Activated effector memory CD4-positive, alpha-beta T cell treated with anti-CD3 and anti-CD28 coated beads, Interleukin-2, amount 50 U/mL, for 16 hours (primary cell): ENCODE data around the gene ASXL1.
"Not testable (repeated sequence)": the region's sequence is repeated elsewhere in the genome, so short reads cannot be mapped to it uniquely, and the experiment has no call there.

ENCODE experiments used
- DNase-seq: peaks from one replicate; pipeline ENCODE4 v3.0.0-alpha.2; 2020

Gene ASXL1

GRCh38 chr20:32455171-32455900, 97.2 kb downstream of the ASXL1 start:
- no peak for DNase-seq

GRCh38 chr20:32455901-32456701, 98.0 kb downstream of the ASXL1 start:
- no peak for DNase-seq

- no peak for DNase-seq
Measured at GRCh38 chr20:32456869-32457478, 98.8 kb downstream of the ASXL1 start.

GRCh38 chr20:32457479-32457986, 99.4 kb downstream of the ASXL1 start:
- DNase-seq, result no peak

GRCh38 chr20:32458061-32458836, 100.1 kb downstream of the ASXL1 start:
- DNase-seq, result no peak

GRCh38 chr20:32458837-32459220, 100.7 kb downstream of the ASXL1 start:
- DNase-seq, result no peak

GRCh38 chr20:32460231-32460630, 102.1 kb downstream of the ASXL1 start:
- no peak for DNase-seq

- no peak for DNase-seq
Measured at GRCh38 chr20:32460683-32461320, 102.7 kb downstream of the ASXL1 start.

GRCh38 chr20:32461836-32462600, 103.9 kb downstream of the ASXL1 start:
- no peak for DNase-seq

- no peak for DNase-seq
Measured at GRCh38 chr20:32462900-32463641, 104.9 kb downstream of the ASXL1 start.

GRCh38 chr20:32463642-32464400, 105.7 kb downstream of the ASXL1 start:
- no peak for DNase-seq

- no peak for DNase-seq
Measured at GRCh38 chr20:32464401-32465091, 106.4 kb downstream of the ASXL1 start.

- DNase-seq, result no peak
Measured at GRCh38 chr20:32465092-32465900, 107.2 kb downstream of the ASXL1 start.

GRCh38 chr20:32465901-32466675, 108.0 kb downstream of the ASXL1 start:
- DNase-seq, result not testable (repeated sequence)

GRCh38 chr20:32466739-32467505, 108.8 kb downstream of the ASXL1 start:
- DNase-seq, result no peak

- DNase-seq, result no peak
Measured at GRCh38 chr20:32467506-32468312, 109.6 kb downstream of the ASXL1 start.
